Stimulated activated CD8-positive, alpha-beta memory T cell treated with anti-CD3 and anti-CD28 coated beads, Interleukin-2, amount 100 ng/mL, for 1 hour (primary cell): ENCODE data around the gene KRT36.

Experiments
- DNase-seq, 2 donors: peaks; one replicate each; pipeline ENCODE4 v3.0.0-alpha.2; 2020; ENCODE audit warnings: low read depth in 2 of 2

The KRT36 gene

DNA sequence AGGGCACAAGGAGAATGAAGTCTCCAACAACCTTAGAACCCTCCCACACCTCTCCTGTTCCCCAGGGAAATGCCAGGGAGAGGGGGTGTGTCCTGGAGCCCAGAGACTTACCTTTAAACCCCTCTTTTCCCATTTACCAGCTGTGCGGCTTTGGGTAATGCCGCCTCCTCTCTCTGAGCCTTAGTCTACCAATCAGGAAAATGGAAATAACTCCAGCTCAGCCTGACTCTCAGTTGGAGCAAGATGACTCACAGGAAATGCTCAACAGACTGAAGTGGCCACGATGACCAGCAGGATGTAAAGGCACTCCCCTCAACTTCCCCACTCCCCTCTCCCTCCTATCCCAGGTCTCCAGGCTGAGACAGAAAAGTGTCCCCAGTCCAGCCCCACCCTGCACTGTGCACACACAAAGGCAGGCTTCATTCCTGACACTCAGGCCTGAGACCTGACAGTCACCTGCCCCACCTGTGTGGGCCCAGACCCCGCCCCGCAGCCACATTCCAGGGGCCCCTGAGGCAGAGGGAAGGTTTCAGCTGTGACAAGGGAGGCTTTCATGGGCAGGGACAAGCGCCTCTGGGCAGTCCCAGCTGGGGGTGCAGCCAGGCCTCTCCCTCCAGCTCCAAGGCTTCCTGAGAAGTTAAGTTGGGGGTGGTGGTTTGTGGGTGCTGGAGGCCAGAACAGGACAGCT, 32.0 kb upstream of the KRT36 start:
- DNase-seq, result no peak

DNA sequence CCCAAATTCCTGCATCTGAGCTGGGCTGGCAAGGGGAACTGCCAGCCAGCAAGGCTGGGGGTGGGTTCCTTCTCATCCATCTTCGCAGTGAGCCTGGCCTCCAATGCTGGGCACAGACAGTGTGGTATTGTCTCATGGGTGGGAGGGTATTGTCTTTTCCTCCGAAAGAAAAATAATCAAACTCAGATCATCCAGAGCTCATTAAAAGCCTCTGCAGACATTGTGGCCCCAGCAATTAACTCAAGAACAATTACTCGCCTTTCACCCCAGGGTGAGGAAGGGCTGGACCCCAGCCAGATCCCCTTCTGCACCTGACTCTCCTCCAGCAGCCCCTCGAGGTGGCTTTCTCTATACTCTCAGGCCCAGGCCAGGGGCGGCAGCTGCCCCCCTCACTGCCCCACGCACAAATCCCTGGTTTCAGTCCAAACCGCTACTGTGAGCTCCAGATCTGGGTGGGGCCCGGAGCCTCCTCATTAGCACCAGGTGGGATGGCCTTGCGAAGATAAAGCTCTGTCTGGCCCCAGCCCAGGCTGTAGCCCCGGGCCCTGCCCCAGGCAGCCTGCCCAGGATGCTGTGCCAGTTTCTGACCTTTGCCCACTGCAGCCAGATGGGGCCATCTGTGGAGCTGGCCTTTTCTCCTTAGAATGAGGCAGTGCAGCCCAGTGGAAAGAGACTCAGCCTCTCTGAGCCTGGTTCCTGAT, 31.3 kb upstream of the KRT36 start:
- no peak for DNase-seq

DNA sequence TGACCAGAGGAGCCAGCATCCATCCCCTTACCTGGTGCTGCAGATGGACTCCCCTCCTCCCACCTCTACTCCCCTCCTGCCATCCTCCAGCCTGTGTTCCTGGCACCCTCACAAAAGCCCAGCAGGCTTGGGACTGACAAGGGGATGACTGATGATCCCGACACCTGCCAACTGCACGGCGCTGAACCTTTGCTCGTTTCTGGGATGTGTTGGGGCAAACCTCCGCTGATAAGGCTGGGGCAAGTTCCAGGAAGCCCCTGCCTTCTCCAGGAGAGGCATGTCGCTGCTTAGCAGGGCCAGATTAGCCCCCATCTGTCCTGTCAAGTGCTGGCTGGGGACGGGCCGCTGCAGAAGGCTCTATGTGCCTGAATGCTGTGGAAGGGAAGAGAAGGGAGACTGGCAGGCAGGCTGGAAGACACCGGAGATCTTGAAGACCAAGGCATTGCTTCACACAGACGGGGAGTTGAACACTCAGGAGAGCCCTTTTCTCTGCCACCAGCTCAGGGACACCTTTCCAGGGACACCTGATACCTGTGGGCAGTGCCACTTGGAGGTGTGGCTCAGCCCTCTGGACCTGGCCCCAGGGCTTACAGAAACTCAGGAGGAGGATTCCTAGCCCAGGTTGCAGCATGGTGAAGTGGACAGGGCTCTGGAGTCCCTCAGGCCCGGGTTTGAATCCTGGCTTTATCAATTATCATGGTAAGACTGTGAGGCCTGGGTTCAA, 30.0 kb upstream of the KRT36 start:
- no peak for DNase-seq

DNA sequence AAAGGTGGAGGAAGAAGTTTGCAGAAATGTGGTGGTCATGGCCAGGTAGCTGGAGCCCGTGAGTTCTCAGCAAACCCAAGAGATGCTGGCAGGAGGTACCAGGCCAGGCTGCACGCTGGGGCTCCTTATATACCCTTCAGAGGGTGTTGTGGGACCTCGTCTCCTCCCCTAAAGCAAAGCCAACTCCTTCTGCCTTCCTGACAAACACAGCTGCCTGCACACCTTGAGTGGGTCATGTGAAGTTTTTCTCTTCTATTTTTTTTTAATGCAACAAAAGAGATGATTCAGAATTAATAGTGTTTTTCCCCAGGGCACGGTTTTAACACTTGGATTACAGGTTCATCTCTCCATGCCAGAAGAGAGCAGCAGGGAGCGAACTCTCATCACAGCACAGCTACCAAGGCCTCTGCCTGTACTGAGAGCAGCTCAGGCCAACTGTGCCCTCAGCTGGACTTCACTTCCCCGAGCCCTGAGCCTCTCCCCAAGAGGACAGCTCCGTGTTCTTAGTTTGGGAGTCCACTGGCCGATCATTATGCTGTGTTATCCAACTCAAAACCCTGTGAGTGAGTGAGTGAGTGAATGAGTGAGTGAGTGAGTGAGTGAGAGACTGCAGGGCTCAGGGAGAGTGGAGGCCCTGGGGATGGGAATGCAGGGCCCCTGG, 29.2 kb upstream of the KRT36 start, which contains the start of gene KRT15:
Gene KRT15 (minus strand): TSS at position 102 of the 661 bp plus-strand sequence. CDS start 63 bp downstream, at position 39.
- no peak for DNase-seq

DNA sequence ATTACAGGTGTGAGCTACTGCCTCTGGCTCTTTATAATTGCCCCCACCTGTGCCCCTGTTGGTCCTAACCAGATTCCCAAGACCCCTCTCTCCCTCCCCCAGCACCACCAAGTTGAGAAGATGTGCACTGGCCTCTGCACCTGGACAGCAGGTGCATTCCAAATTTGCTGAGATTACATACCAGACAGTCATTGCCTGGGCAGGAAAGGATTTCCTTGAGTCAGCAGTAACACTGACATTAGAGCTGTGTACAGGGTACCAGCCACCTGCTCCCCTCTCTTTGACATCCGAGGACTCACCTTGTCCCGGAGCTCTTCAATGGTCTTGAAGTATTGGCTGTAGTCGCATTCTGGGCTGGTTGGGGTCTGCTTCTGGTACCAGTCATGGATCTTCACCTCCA, 28.3 kb upstream of the KRT36 start:
- DNase-seq, result no peak

DNA sequence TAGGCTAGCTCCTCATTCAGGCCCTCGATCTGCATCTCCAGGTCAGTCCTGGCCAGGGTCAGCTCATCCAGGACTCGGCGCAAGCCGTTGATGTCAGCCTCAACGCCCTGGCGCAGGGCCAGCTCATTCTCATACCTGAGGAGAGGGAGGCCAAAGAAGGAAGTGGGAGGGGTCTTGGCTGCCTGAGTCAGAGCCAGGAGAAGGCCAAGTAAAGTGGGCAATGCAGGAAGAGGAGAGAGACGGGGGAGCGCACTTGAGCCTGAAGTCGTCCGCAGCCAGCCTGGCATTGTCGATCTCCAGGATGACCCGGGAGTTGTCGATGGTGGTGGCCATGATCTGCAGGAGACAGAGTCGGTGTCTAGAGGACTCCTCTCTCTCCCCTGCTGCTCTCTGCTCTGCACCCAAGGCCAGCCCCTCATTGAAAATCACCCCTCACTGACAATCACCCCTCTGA, 27.1 kb upstream of the KRT36 start:
- DNase-seq, result no peak

DNA sequence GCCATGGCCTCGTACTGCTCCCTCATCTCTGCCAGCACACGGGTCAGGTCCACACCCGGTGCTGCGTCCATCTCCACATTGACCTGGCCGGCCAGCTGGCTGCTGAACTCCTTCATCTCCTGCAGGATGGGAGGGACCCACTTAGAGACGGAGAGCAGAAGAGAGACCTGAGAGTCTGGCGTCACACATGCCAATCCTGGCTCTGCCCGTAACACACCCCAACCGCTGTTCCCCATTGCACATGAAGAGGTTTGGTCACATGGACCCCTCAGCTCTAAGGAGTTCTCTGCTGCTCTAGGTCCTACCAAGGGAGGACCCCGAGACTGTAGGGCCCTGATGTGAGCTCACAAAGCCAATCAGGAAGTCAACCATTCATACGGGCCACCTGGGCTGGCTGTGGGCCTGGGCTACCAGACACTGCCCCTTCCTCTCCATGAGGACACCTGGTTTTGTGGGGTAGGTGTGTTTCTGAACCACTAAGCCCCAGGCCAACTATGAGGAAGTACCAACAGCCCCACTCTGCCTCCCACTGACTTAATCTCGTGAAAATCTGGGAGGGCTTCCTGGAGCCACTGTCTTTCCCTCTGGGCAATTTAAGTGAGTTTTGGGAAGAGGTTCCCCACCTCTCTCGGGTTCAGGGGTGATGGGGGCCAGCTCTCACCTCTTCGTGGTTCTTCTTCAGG, 26.6 kb upstream of the KRT36 start:
- DNase-seq, result no peak

DNA sequence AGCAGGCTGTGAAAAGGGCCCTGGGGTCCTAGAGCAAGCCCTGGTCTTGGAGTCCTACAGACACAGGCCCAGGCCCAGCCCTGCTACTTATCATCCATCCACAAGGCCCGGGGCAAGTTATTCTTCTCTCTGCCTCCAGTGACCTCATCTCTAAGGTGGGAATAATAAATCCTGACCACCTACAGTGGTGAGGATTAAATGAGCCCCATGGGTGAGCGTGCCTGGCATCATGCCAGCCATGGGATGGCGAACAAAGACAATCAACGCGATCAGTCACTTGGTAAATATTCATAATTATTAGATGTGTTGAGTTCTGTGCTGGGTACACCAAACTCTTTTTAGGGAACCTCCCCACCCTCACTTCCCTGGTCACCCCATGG, 23.4 kb upstream of the KRT36 start:
- DNase-seq, result no peak

DNA sequence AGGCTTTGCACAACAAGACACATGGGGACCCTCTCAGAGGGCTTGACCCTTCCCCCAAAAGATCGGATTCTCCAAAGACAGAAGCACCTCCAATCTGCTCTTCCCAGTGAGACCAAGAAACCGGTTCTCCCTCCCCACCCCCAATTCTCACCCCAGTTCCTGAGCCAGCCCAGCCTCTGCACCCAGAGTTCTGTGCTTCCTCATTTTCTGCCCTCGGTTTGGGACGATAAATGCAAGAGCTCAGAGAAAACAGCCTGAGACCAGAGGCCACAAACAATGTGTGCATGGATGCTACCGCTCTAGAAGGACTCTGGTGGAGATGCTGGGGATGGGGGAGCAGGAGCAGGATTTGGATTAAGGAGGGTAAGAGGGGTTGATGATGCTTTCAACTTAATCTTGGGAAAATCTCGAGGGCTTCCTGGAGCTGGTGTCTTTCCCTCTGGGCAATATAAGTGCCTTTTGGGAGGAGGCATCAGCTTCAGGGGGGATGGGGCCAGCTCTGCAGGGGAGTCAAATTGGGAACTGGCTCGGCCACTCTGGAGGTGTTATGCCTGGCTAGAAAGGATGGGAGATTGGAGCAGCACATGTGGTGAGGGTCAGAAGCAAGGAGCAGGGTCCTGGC, 22.9 kb upstream of the KRT36 start:
- DNase-seq, result no peak

DNA sequence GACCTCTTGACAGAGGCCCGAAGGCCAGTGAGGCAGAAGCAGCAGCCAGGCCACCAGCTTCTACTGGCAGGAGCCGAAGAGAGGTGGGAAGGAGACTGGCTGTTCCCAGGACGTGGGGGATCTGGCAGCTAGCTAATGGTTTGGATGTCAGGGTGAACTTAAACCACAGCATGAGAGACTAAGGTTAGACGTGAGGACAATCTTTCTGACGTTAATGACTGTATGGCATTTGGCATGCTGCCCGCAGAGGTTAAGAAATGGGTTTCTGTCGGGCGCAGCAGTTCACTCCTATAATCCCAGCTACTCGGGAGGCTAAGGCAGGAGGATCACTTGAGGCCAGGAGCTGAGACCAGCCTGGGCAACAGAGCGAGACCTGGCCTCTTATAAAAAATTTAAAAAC, 22.0 kb upstream of the KRT36 start:
- no peak for DNase-seq

DNA sequence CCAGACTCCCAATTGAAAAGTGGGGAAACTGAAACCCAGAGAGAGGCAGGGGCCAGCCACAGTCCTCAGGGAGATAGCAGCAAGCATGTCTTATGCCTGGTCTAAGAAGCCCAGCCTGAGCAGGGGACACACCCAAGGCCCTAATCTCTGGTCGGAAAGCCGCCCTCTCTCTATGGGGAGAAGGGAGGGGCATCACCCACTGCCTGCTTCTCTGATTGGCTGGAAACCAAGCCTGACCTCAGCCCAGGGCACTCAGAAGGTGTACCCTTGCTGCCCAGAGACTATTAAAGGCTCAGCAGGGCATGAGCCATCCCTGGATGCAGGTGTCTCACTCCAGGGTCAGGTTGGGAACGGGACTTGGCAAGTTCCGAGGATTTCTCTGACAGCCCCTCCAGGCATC, 21.4 kb upstream of the KRT36 start:
- no peak for DNase-seq

DNA sequence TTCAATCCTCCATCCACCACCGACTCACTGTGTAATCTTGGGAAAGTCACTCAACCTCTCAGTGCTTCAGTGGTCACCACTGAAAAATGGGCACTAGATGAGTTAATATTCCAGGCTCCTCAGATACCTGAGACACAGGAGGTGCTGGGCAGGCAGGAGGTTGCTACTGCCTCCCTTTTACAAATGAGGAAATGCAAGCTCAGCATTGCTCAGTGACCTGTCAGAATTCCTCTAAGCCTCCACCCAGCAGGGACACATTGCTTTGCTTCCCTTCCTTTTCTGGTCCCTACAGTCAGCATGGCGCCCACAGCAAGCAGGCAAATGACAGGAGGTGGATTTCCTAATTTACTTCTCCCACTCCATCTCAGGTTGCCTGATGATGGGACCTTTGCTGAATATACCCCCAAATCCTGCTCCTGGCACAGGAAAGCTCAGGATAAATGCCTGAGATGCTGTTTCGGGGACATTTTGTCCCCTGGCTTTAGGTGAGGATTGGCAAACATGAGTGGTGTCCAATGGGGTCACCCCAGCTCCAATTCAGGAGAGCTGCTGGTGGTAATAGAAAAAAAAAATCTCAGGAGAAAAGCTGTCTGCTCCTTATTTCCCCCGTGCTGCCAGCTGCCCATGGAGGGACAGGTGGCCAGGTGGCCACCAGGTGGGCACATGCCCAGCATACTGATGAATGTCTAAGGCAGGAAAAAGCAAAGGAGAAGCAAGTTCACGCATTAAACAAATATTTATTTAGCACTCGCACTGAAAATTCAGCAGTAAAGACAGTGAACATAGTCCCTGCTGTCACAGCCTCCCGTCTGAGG, 20.7 kb upstream of the KRT36 start:
- DNase-seq, result no peak

DNA sequence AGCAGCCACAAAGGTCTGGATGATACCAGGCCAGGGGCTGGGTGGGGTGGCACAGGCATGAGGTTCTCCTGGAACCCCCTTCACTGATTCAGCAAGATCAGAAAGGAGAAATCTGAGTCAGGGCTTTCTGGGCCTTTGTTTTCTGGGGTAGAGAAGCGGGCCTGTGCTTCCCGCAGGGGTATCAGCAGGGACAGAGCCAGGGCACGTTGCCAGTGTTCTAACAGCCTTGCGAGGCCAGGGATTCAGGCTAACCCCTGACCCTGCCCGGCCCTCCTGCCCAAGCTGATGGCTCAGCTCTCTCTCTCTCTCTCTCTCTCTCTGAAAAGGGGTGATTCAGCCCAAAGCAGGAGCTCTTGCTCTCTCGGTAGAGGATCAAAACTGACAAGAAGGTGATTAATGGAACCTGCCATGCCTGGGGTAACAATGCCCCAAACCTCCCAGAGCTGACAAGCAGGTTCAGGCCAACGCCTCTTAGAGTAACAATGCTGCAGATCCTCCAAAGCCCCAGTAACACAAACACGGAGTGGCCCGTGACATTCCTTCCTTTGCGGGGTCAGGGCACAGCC, 17.7 kb upstream of the KRT36 start:
- DNase-seq, result no peak

DNA sequence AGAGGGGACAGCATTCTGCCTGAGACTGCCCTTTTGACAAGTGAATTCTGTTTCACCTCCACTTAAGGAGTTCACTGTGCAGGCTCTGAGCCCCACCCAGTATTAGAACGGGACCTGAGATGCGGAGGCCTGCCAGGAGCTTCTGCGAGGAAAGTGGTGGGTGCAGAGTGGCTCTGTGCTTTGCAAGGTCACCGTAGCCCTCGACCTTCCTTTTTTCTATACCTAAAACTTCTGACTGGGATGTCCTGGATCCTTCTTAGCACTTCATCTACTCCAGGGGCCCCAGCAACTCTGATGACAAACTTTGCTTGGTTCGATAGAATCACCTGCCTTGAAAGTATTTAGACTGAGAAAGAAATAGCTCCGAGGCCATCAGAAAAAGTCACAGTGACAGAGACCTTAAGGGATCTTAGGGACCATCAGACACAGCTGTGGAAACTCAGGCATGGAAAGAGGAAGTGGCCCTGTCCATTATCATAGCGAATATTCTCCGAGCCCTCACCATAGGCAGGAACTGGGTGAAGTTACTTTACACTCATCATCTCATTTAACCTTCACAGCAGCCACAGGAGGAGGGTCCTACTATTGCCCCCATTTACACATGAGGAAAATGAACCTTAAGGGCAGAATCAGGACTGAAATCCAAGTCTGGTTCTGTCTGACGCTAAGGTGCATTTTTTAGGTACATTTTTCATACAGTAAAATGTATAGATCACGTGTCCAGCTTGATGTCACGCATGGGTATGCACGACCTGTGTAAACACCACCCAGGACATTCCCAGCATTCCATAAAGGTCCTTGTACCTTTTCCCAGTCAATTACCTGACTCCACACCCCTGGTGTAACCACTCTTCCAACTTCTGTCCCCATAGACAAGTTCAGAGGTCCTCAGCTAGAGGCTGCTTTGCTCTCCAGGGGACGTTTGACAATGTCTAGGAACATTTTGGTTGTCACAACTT, 16.4 kb upstream of the KRT36 start:
- DNase-seq, result no peak

DNA sequence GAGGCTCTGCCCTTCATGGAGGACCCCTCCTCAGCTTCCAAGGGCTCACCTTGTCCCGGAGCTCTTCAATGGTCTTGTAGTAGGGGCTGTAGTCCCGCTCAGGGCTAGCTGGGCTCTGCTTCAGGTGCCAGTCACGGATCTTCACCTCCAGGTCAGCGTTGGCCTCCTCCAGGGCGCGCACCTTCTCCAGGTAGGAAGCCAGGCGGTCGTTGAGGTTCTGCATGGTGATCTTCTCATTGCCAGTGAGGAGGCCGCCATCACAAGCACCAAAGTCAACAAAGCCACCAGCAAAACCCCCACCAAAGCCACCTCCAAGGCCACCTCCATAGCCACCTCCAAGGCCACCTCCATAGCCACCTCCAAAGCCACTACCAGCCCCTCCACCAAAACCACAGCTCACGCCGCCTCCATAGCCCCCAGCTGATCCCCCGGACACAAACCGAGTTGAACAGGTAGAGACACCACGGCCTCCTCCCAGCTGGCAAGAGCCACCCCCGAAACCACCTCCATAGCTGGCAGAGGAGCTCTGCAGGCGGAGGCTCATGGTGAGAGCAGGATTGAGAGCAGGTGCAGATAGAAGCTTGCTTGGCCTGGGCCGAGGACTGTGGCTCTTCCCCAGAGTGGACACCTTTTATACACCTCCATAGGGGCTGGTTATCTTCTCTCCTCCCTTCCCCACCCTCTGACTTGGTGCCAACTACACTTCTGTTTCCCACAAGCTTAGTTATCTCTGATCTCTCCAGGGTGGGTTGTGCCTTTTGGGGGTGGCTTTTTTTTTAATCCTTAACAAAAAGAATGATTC, 15.5 kb upstream of the KRT36 start, which contains the start of gene KRT13:
Gene KRT13 (minus strand): TSS at position 606 of the 802 bp plus-strand sequence. CDS start 62 bp downstream, at position 544.
- no peak for DNase-seq

DNA sequence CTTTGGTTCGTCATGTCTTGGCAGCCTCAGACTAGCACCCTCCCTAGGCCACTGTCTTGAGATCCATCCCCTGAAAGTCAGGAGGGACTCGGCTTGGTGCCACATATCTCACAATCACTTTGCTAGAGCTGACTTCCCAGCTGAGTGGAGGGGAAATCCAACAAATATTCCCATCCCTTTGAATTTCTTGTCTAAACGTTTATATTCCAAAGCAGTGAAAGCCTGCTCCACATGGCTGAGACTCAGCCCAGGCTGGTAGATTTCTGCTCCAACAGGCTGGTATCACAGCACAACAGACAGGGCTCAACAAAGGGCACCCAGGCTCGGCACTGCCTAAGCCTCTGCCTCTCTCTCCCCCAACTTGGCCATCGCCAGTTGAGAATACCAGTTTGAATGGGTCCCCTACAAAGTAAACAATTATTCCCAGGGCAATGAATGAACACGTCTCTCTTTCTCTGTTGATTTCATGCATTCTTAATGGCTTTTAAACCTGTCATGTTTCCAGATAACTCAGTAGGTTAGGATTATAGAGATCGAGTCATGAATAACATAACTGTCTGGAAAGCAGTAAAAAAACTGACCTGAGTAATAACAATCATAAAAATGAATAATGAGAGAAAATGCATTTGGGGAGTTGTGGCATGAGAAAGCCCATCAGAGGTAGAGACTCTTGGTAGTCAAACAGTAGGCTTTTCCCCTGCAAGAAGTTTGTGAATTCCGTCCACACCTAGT, 14.7 kb upstream of the KRT36 start:
- no peak for DNase-seq

DNA sequence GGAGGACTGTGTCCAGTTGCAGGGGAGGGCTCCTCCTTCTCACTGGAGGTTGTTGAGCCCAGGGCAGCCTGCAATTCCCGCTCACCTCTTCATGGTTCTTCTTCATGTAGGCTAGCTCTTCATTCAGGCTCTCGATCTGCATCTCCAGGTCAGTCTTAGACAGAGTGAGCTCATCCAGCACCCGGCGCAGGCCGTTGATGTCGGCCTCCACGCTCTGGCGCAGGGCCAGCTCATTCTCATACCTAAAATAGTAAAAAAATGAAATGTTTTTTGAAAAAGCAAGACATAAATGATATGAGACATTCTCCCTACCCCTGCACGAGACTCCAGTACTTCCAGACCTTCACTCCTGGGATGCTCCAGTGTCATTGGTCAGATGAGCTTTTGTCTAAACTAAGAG, 13.5 kb upstream of the KRT36 start:
- no peak for DNase-seq
